K562 (cell line): ENCODE measurements around the gene FOXD3. TPM values are rescaled to one million over a fixed set of nuclear protein-coding genes. Genes with fewer than 3 reads are reported as not detected.

ENCODE experiments used
- ATAC-seq: fragments of 200-7000 bp; cut with Tn5 transposase; 3 replicates; pipeline ENCODE4 v1.9.1; 2020; ENCODE audit warnings: moderate library complexity
- BruUV-seq: library from RNA; stranded (reverse); fragments of 400-500 nt; replicated peaks from 2 replicates; lab custom pipeline; 2021; lab: Mats Ljungman, UMichigan
- CTCF ChIA-PET: fragments of 300-600 bp; formaldehyde crosslinking; extraction: SDS; loops from one replicate; lab custom pipeline; 2021; ENCODE audit warnings: low intra/inter-chr PET ratio; lab: Yijun Ruan, JAX
- POLR2A ChIA-PET: fragments of 300-600, 350-650 bp; sonication (Branson Sonifier 250); formaldehyde crosslinking; extraction: SDS; loops from one replicate; lab custom pipeline; 2021; ENCODE audit warnings: antibody characterized with exemption, inconsistent platforms; lab: Yijun Ruan, JAX
- DNase-seq, 4 experiments: peaks; one replicate each; pipeline versions ENCODE4 v3.0.0 to v3.0.0-alpha.2; 2011 to 2018; ENCODE audit warnings: low spot score in 3 of 4, mixed read lengths in 3 of 4; ENCODE audit errors: extremely low read depth in 1 of 4
- FAIRE-seq: peaks from 2 replicates; lab custom pipeline; 2011; peaks lifted over from hg19 to GRCh38; lab: Jason Lieb, UNC
- H2AFZ ChIP-seq: 2 replicates; pipeline ENCODE4 v1.6.0; 2011; ENCODE audit warnings: low read depth, low read length, control low read depth, inconsistent platforms
- H3K27ac ChIP-seq: fragments of 200-600 bp; 3 replicates; pipeline ENCODE4 v1.8.0; 2011; ENCODE audit warnings: low read depth, mild to moderate bottlenecking, control low read depth, inconsistent platforms, low read length, moderate library complexity, mixed read lengths; ENCODE audit errors: extremely low read depth
- H3K27me3 ChIP-seq, 2 experiments: fragments of 300-600 bp in 1 of 2; 2 replicates in 1 of 2; 3 replicates in 1 of 2; pipeline versions ENCODE4 v1.6.0 to v1.8.0; 2011; ENCODE audit warnings: inconsistent platforms in 2 of 2, low read length in 2 of 2, mild to moderate bottlenecking in 1 of 2, mixed read lengths in 1 of 2, moderate library complexity in 1 of 2; ENCODE audit not compliant: control insufficient read depth in 2 of 2, insufficient read depth in 2 of 2
- H3K36me3 ChIP-seq: fragments of 300-600 bp; 3 replicates; pipeline ENCODE4 v1.8.0; 2011; ENCODE audit warnings: mild to moderate bottlenecking, low read length, inconsistent platforms; ENCODE audit not compliant: control insufficient read depth, insufficient read depth
- H3K4me1 ChIP-seq, 2 experiments: fragments of 200-600 bp in 1 of 2; replicated peaks in 1 of 2; 2 replicates in 1 of 2; 3 replicates in 1 of 2; pipeline versions ENCODE4 v1.5.1 to v1.8.0; 2011; ENCODE audit warnings: inconsistent platforms in 2 of 2, low read length in 2 of 2, mild to moderate bottlenecking in 1 of 2, mixed read lengths in 1 of 2, moderate library complexity in 1 of 2; ENCODE audit not compliant: control insufficient read depth in 2 of 2, insufficient read depth in 2 of 2
- H3K4me2 ChIP-seq: 2 replicates; pipeline ENCODE4 v1.6.1; 2011; ENCODE audit warnings: low read length, control low read depth, inconsistent platforms, mixed read lengths; ENCODE audit not compliant: insufficient read depth
- H3K4me3 ChIP-seq: fragments of 200-600 bp; sonication (generic), shearing (Covaris generic); 2 replicates; pipeline ENCODE4 v1.5.1; 2016; ENCODE audit warnings: control low read depth, inconsistent platforms
- H3K79me2 ChIP-seq: fragments of 200-600 bp; 3 replicates; pipeline ENCODE4 v1.8.0; 2011; ENCODE audit warnings: low read length, inconsistent platforms; ENCODE audit not compliant: control insufficient read depth, insufficient read depth
- H3K9ac ChIP-seq, 2 experiments: 2 replicates each; pipeline versions ENCODE4 v1.6.0 to v1.6.1; 2011; ENCODE audit warnings: low read depth in 2 of 2, low read length in 2 of 2, control low read depth in 1 of 2, inconsistent platforms in 1 of 2, mild to moderate bottlenecking in 1 of 2, mixed read lengths in 1 of 2; ENCODE audit not compliant: insufficient read depth in 1 of 2
- H3K9me1 ChIP-seq: one replicate; pipeline ENCODE4 v1.6.0; 2011; ENCODE audit warnings: inconsistent platforms, mild to moderate bottlenecking, low read length, moderate library complexity; ENCODE audit not compliant: control insufficient read depth, insufficient read depth
- H3K9me3 ChIP-seq: replicated peaks from 2 replicates; pipeline ENCODE4 v1.5.1; 2011; ENCODE audit warnings: low read depth, low read length, inconsistent platforms; ENCODE audit not compliant: control insufficient read depth, insufficient read depth
- H4K20me1 ChIP-seq: replicated peaks from 2 replicates; pipeline ENCODE4 v1.6.1; 2011; ENCODE audit warnings: low read length, inconsistent platforms, mixed read lengths; ENCODE audit not compliant: control insufficient read depth, insufficient read depth
- DDX20 ChIP-seq: fragments of 450-650 bp; IDR thresholded peaks from 2 replicates; pipeline ENCODE4 v1.6.1; 2016; ENCODE audit warnings: missing genetic modification characterization, low read depth, mild to moderate bottlenecking, missing compliant biosample characterization, moderate library complexity
- NR1H2 ChIP-seq: sonication (generic); formaldehyde crosslinking; IDR thresholded peaks from 2 replicates; pipeline ENCODE4 v1.4.0; 2020; ENCODE audit warnings: mild to moderate bottlenecking, missing genetic modification reagents
- SMAD4 ChIP-seq: fragments of 250-450 bp; sonication (Bioruptor Pico); conservative IDR thresholded peaks from 2 replicates; pipeline ENCODE4 v1.8.0; 2021; ENCODE audit warnings: inconsistent platforms, mild to moderate bottlenecking, moderate library complexity
- ZNF431 ChIP-seq: sonication (generic); formaldehyde crosslinking; IDR thresholded peaks from 2 replicates; pipeline ENCODE4 v1.8.0; 2022; ENCODE audit warnings: mild to moderate bottlenecking, missing genetic modification reagents
- WGBS: fragments of 100-300 bp; shearing (Covaris generic); methylation state at CpG from one replicate; pipeline ENCODE4 v1.1.6; 2016; ENCODE audit warnings: low coverage, mixed read lengths; ENCODE audit not compliant: insufficient coverage; ENCODE audit errors: missing lambda C conversion rate; 5-methylcytosine and 5-hydroxymethylcytosine counted together
- in situ Hi-C: fragments of 300-500 bp; cut with MboI; formaldehyde crosslinking; loops from 4 replicates; pipeline ENCODE4 v1.15.0; 2018; ENCODE audit warnings: inconsistent platforms, mixed read lengths
- intact Hi-C: fragments of 100-400 bp; cut with micrococcal nuclease; formaldehyde crosslinking; loops from 2 replicates; pipeline ENCODE4 v1.14.2; 2022
- polyA plus RNA-seq, 8 experiments: library from polyadenylated mRNA; depleted of rRNA in 4 of 8; stranded (reverse) in 5 of 8; unstranded in 3 of 8; fragments of >200 nt; fragmentation: Nextera tagmentation in 2 of 8; fragmentation: Illumina TruSeq in 1 of 8; extraction: Ambion mirVana in 2 of 8; extraction: Trizol in 1 of 8; gene quantifications; 2 replicates each; pipeline versions ENCODE4 v1.2.1 to v1.2.3, GENCODE V29; 2011 to 2014; ENCODE audit warnings: inconsistent platforms in 1 of 8, missing spikeins in 1 of 8
- total RNA-seq, 7 experiments: library from RNA; depleted of rRNA in 6 of 7; stranded (reverse); fragments of >200 nt in 6 of 7; fragmentation: Illumina TruSeq in 2 of 7; extraction: Trizol in 2 of 7; gene quantifications; 2 replicates each; pipeline versions ENCODE4 v1.2.1 to v1.2.3, GENCODE V29; 2011 to 2021; ENCODE audit warnings: low replicate concordance in 1 of 7
- TF ChIP-seq, protein P1 (sequence below): fragments of 250-450 bp; sonication (Bioruptor Pico); IDR thresholded peaks from 2 replicates; pipeline ENCODE4 v1.5.0; 2021
- TF ChIP-seq, protein P2 (sequence below): fragments of 450-650 bp; formaldehyde crosslinking; IDR thresholded peaks from 2 replicates; pipeline ENCODE4 v1.4.0; 2022; ENCODE audit warnings: missing genetic modification characterization
- TF ChIP-seq, protein P3 (sequence below): fragments of 150-350 bp; IDR thresholded peaks from 2 replicates; pipeline ENCODE4 v1.6.1; 2014; ENCODE audit warnings: low read depth, mild to moderate bottlenecking, low read length, borderline replicate concordance

FOXD3 gene
- total and polyA plus RNA-seq, 9 of the 15 experiments (the other 6 are each of a cell fraction or from before 2014, with no cell fraction given): 0.06 to 0.45 (median 0.10) TPM; not detected in 2

- CTCF ChIA-PET: no interaction called here
- 25% methylated on average over 1 of the region's 1 CpG for WGBS
- TF ChIP-seq SMAD4 (CRISPR knock-in tag): no peak
- no peak for TF ChIP-seq NR1H2 (CRISPR knock-in tag)
- TF ChIP-seq, protein P1, sequence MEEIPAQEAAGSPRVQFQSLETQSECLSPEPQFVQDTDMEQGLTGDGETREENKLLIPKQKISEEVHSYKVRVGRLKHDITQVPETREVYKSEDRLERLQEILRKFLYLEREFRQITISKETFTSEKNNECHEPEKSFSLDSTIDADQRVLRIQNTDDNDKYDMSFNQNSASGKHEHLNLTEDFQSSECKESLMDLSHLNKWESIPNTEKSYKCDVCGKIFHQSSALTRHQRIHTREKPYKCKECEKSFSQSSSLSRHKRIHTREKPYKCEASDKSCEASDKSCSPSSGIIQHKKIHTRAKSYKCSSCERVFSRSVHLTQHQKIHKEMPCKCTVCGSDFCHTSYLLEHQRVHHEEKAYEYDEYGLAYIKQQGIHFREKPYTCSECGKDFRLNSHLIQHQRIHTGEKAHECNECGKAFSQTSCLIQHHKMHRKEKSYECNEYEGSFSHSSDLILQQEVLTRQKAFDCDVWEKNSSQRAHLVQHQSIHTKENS: no peak
- TF ChIP-seq, protein P2, sequence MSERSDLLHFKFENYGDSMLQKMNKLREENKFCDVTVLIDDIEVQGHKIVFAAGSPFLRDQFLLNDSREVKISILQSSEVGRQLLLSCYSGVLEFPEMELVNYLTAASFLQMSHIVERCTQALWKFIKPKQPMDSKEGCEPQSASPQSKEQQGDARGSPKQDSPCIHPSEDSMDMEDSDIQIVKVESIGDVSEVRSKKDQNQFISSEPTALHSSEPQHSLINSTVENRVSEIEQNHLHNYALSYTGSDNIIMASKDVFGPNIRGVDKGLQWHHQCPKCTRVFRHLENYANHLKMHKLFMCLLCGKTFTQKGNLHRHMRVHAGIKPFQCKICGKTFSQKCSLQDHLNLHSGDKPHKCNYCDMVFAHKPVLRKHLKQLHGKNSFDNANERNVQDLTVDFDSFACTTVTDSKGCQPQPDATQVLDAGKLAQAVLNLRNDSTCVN (CRISPR knock-in tag): no peak
- no peak for TF ChIP-seq ZNF431 (CRISPR knock-in tag)
- TF ChIP-seq, protein P3, sequence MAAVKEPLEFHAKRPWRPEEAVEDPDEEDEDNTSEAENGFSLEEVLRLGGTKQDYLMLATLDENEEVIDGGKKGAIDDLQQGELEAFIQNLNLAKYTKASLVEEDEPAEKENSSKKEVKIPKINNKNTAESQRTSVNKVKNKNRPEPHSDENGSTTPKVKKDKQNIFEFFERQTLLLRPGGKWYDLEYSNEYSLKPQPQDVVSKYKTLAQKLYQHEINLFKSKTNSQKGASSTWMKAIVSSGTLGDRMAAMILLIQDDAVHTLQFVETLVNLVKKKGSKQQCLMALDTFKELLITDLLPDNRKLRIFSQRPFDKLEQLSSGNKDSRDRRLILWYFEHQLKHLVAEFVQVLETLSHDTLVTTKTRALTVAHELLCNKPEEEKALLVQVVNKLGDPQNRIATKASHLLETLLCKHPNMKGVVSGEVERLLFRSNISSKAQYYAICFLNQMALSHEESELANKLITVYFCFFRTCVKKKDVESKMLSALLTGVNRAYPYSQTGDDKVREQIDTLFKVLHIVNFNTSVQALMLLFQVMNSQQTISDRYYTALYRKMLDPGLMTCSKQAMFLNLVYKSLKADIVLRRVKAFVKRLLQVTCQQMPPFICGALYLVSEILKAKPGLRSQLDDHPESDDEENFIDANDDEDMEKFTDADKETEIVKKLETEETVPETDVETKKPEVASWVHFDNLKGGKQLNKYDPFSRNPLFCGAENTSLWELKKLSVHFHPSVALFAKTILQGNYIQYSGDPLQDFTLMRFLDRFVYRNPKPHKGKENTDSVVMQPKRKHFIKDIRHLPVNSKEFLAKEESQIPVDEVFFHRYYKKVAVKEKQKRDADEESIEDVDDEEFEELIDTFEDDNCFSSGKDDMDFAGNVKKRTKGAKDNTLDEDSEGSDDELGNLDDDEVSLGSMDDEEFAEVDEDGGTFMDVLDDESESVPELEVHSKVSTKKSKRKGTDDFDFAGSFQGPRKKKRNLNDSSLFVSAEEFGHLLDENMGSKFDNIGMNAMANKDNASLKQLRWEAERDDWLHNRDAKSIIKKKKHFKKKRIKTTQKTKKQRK: no peak
- no peak for TF ChIP-seq DDX20 (tag)
- in situ Hi-C loops (no loop called here), intact Hi-C loops (loop anchor here (10.0 kb wide), 1 partner anchor 163 kb away; the partner anchor contains the start of genes EFCAB7 and ITGB3BP)
- DNase-seq (no peak), ATAC-seq (no peak), FAIRE-seq (no peak)
- no TSS peak for BruUV-seq
- H4K20me1 ChIP-seq: no peaks in the 10 kb centered on the region
- no peaks in the 10 kb centered on the region for H3K27me3 ChIP-seq
- no peaks in the 10 kb centered on the region for H3K36me3 ChIP-seq
- no peak overlapping the region for H3K4me3 ChIP-seq
- H3K4me1 ChIP-seq: peaks cover 3 to 8% of the 10 kb centered on the region in 2 experiments; a peak in 4 of 5 replicates
- H3K9me3 ChIP-seq: no peaks in the 10 kb centered on the region
- H3K27ac ChIP-seq: no peak overlapping the region
- no peaks in the 10 kb centered on the region for H3K9me1 ChIP-seq
- no peak overlapping the region for H3K4me2 ChIP-seq
- H3K79me2 ChIP-seq: no peaks in the 10 kb centered on the region
- POLR2A ChIA-PET: no interaction called here
- H3K9ac ChIP-seq: no peak overlapping the region
- no peak overlapping the region for H2AFZ ChIP-seq
Measured at GRCh38 chr1:63362073-63362472, 39.7 kb downstream of the FOXD3 start.
